GM12878 (cell line): Measurements from ENCODE around the gene LYL1. TPM values are rescaled to one million over a fixed set of nuclear protein-coding genes. Genes with fewer than 3 reads are reported as not detected.

Experiments
- ATAC-seq: fragments of 200-7000 bp; cut with Tn5 transposase; 3 replicates; pipeline ENCODE4 v1.9.1; 2020; ENCODE audit warnings: mild to moderate bottlenecking, moderate library complexity
- BruUV-seq: library from RNA; stranded (reverse); fragments of 400-500 nt; replicated peaks from 2 replicates; lab custom pipeline; 2021; lab: Mats Ljungman, UMichigan
- CTCF ChIA-PET: fragments of 300-600 bp; sonication (Branson Sonifier 250); formaldehyde crosslinking; extraction: SDS; loops from one replicate; lab custom pipeline; 2021; ENCODE audit warnings: inconsistent platforms; lab: Yijun Ruan, JAX
- POLR2A ChIA-PET: fragments of 350-600 bp; formaldehyde crosslinking; extraction: SDS; loops from one replicate; lab custom pipeline; 2021; ENCODE audit warnings: inconsistent platforms; lab: Charles Lee
- RAD21 ChIA-PET: fragments of 300-600 bp; sonication (Branson Sonifier 250); formaldehyde crosslinking; loops from one replicate; lab custom pipeline; 2023; ENCODE audit warnings: antibody characterized with exemption; ENCODE audit not compliant: unreplicated experiment; lab: Charles Lee
- SMC1A ChIA-PET: fragments of 300-600 bp; sonication (Branson Sonifier 250); formaldehyde crosslinking; loops from one replicate; lab custom pipeline; 2023; ENCODE audit not compliant: unreplicated experiment, uncharacterized antibody; lab: Charles Lee
- DNase-seq: peaks from one replicate; pipeline ENCODE4 v3.0.0-alpha.2; 2011; ENCODE audit warnings: low read depth, low spot score
- FAIRE-seq: peaks from 3 replicates; lab custom pipeline; 2011; peaks lifted over from hg19 to GRCh38; lab: Jason Lieb, UNC
- H2AFZ ChIP-seq: 2 replicates; pipeline ENCODE4 v1.6.0; 2011; ENCODE audit warnings: low read depth, low read length, control low read depth; ENCODE audit not compliant: control insufficient read depth
- H3K27ac ChIP-seq: 2 replicates; pipeline ENCODE4 v1.5.1; 2011; ENCODE audit warnings: control low read depth; ENCODE audit not compliant: control insufficient read depth, insufficient read depth
- H3K27me3 ChIP-seq, 2 experiments: replicated peaks in 1 of 2; 2 replicates each; pipeline versions ENCODE4 v1.6.0 to v1.6.1; 2011; ENCODE audit warnings: low read length in 1 of 2; ENCODE audit not compliant: control insufficient read depth in 2 of 2, insufficient read depth in 2 of 2
- H3K36me3 ChIP-seq, 2 experiments: 2 replicates each; pipeline ENCODE4 v1.5.1; 2011; ENCODE audit warnings: low read length in 1 of 2; ENCODE audit not compliant: control insufficient read depth in 2 of 2, insufficient read depth in 2 of 2
- H3K4me1 ChIP-seq: 2 replicates; pipeline ENCODE4 v1.6.1; 2011; ENCODE audit warnings: mild to moderate bottlenecking, low read length, moderate library complexity, mixed read lengths; ENCODE audit not compliant: control insufficient read depth, insufficient read depth
- H3K4me2 ChIP-seq: 2 replicates; pipeline ENCODE4 v1.6.0; 2011; ENCODE audit warnings: control low read depth; ENCODE audit not compliant: control insufficient read depth, insufficient read depth
- H3K4me3 ChIP-seq: fragments of 200-600 bp; sonication (generic); 2 replicates; pipeline ENCODE4 v1.5.1; 2016
- H3K79me2 ChIP-seq: 2 replicates; pipeline ENCODE4 v1.6.0; 2011; ENCODE audit warnings: low read length; ENCODE audit not compliant: control insufficient read depth, insufficient read depth
- H3K9ac ChIP-seq: 2 replicates; pipeline ENCODE4 v1.8.0; 2011; ENCODE audit warnings: low read length, control low read depth, mixed read lengths; ENCODE audit not compliant: control insufficient read depth, insufficient read depth
- H3K9me3 ChIP-seq: replicated peaks from 3 replicates; pipeline ENCODE4 v1.5.1; 2011; ENCODE audit warnings: mild to moderate bottlenecking, low read length; ENCODE audit not compliant: control insufficient read depth, insufficient read depth
- H4K20me1 ChIP-seq: 2 replicates; pipeline ENCODE4 v1.6.0; 2011; ENCODE audit not compliant: control insufficient read depth, insufficient read depth
- DPF2 ChIP-seq: fragments of 450-650 bp; IDR thresholded peaks from 2 replicates; pipeline ENCODE4 v1.6.1; 2017; ENCODE audit warnings: mild to moderate bottlenecking
- GABPA ChIP-seq: IDR thresholded peaks from 2 replicates; pipeline ENCODE4 v1.6.1; 2014; ENCODE audit warnings: antibody characterized with exemption, low read depth, mild to moderate bottlenecking, inconsistent platforms
- HDGF ChIP-seq: fragments of 450-650 bp; IDR thresholded peaks from 2 replicates; pipeline ENCODE4 v1.6.1; 2016; ENCODE audit warnings: antibody characterized with exemption
- LARP7 ChIP-seq: fragments of 450-650 bp; IDR thresholded peaks from 2 replicates; pipeline ENCODE4 v1.6.1; 2017; ENCODE audit warnings: mild to moderate bottlenecking
- MXI1 ChIP-seq: fragments of 150-350 bp; IDR thresholded peaks from 2 replicates; pipeline ENCODE4 v1.6.1; 2011; ENCODE audit warnings: low read depth, mild to moderate bottlenecking, inconsistent platforms, low read length, improper control_type of control experiment
- NFXL1 ChIP-seq: fragments of 450-650 bp; IDR thresholded peaks from 2 replicates; pipeline ENCODE4 v1.6.1; 2017; ENCODE audit warnings: antibody characterized with exemption, mild to moderate bottlenecking, borderline replicate concordance
- NR2C2 ChIP-seq: IDR thresholded peaks from 2 replicates; pipeline ENCODE4 v1.6.1; 2011; ENCODE audit warnings: borderline replicate concordance, low read depth; ENCODE audit not compliant: control insufficient read depth, insufficient read length
- POLR2AphosphoS5 ChIP-seq: IDR thresholded peaks from 2 replicates; pipeline ENCODE4 v1.6.1; 2011; ENCODE audit warnings: mild to moderate bottlenecking, low read length, inconsistent platforms
- RUNX3 ChIP-seq: IDR thresholded peaks from 2 replicates; pipeline ENCODE4 v1.6.1; 2012; ENCODE audit warnings: low read length, inconsistent platforms
- SUPT20H ChIP-seq: IDR thresholded peaks from 2 replicates; pipeline ENCODE4 v1.6.1; 2011; ENCODE audit warnings: low read depth, mild to moderate bottlenecking, low read length, moderate library complexity, borderline replicate concordance; ENCODE audit not compliant: control insufficient read depth
- TBL1XR1 ChIP-seq: IDR thresholded peaks from 2 replicates; pipeline ENCODE4 v1.6.1; 2012; ENCODE audit warnings: low read depth, low read length, improper control_type of control experiment
- TCF7 ChIP-seq: IDR thresholded peaks from 2 replicates; pipeline ENCODE4 v1.6.1; 2014; ENCODE audit warnings: antibody characterized with exemption, borderline replicate concordance
- WGBS: methylation state at CpG from one replicate; pipeline ENCODE4 v1.1.6; 2016; ENCODE audit warnings: low lambda C conversion rate; ENCODE audit not compliant: insufficient replicate concordance, insufficient coverage; ENCODE audit errors: missing lambda C conversion rate; 5-methylcytosine and 5-hydroxymethylcytosine counted together
- in situ Hi-C: fragments of 300-500 bp; cut with MboI; formaldehyde crosslinking; loops from 9 replicates; pipeline ENCODE4 v1.14.3; 2018; ENCODE audit warnings: mixed read lengths
- intact Hi-C: fragments of 100-400 bp; cut with micrococcal nuclease; formaldehyde crosslinking; loops from one replicate; pipeline ENCODE4 v1.14.2; 2022; ENCODE audit not compliant: unreplicated experiment
- polyA plus RNA-seq, 11 experiments: library from polyadenylated mRNA; depleted of rRNA in 4 of 11; unstranded in 6 of 11; stranded (reverse) in 5 of 11; fragments of >200 nt; fragmentation: Nextera tagmentation in 4 of 11; fragmentation: Illumina TruSeq in 1 of 11; extraction: Ambion mirVana in 4 of 11; extraction: Trizol in 1 of 11; gene quantifications; 1 replicate in 1 of 11; 2 replicates in 10 of 11; pipeline versions ENCODE4 v1.2.1 to v1.2.3, GENCODE V29; 2011 to 2016; ENCODE audit warnings: inconsistent platforms in 2 of 11, missing spikeins in 2 of 11, low read depth in 1 of 11
- total RNA-seq, 4 experiments: library from RNA; depleted of rRNA in 3 of 4; stranded (reverse); fragments of >200 nt in 3 of 4; fragmentation: Illumina TruSeq in 1 of 4; extraction: Trizol in 1 of 4; gene quantifications; 2 replicates each; pipeline versions ENCODE4 v1.2.1 to v1.2.3, GENCODE V29; 2013 to 2021
- TF ChIP-seq, protein P1 (sequence below): IDR thresholded peaks from 2 replicates; pipeline ENCODE4 v1.6.1; 2012; ENCODE audit warnings: improper control_type of control experiment, low read depth, low read length; ENCODE audit not compliant: insufficient replicate concordance
- TF ChIP-seq, protein P2 (sequence below): fragments of 450-650 bp; IDR thresholded peaks from 2 replicates; pipeline ENCODE4 v1.6.1; 2018; ENCODE audit warnings: borderline replicate concordance, mild to moderate bottlenecking; ENCODE audit not compliant: partially characterized antibody

LYL1 gene
- total and polyA plus RNA-seq, 10 of the 15 experiments (the other 5 are each of a cell fraction or from before 2014, with no cell fraction given): 0.10 to 34.8 (median 4.4) TPM

DNA sequence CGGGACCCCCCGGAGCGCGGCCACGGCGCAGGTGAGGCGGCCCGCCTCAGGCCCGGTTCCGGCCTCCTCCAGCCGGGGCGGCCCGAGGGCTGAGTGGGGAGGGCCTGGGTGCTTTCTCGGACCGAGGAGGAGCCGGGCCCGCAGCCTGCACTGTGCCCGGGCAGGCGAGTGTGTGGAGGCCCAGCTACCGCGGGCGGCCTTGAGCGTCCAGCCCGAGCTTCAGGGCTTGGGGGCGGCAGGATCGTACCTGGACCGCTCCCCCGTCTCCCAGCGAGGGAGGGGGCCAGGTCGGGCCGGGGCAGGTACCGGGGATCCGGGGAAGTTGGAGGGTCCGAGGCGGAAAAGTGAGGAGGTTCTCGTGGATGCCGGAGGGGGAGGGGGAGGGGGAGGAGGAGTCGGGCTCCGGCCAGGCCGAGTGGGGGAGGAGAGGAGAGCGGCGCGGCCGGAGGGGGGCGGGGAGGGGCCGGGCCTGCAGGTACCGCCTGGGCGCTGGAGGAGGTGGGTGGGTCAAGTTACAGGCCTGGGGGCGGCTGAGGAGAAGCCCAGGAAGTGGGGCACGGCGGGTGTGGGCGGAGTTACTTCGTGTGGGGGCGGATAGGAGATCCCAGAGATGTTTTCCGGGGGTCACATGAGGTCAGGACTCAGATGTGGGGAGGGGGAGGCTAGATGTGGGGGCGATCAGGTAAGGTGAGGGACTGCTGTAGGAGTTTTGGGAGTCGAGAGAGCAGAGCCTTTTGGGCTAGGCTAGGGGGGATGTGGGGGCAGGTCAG lies 16.0 kb upstream of the LYL1 start:
- in situ Hi-C loops (no loop called here), intact Hi-C loops (loop anchor here (2.0 to 5.0 kb wide), 2 partner anchors 32 to 144 kb away; partner anchors contain the start of genes IER2 and STX10)
- H3K27ac ChIP-seq: peak overlapping the region; percentile 75
- H3K9me3 ChIP-seq: no peaks in the 10 kb centered on the region
- H3K4me2 ChIP-seq: peak overlapping the region; percentile 90
- WGBS: under 1% methylated on average over 34 of the region's 57 CpGs
- H3K9ac ChIP-seq: peak overlapping the region; percentile 67
- DNase-seq (no peak), FAIRE-seq (no peak), ATAC-seq (peak; percentile 8)
- peaks cover 36% of the 10 kb centered on the region for H3K4me1 ChIP-seq
- peaks cover 65% of the 10 kb centered on the region for H3K79me2 ChIP-seq
- H3K36me3 ChIP-seq: peaks cover 2 to 7% of the 10 kb centered on the region in 2 experiments; a peak in 3 of 4 replicates
- H4K20me1 ChIP-seq: peaks cover 10% of the 10 kb centered on the region
- POLR2A ChIA-PET: interaction anchor here (0.6 to 3.8 kb wide), 12 partner anchors 13 to 1779 kb away, joined by 3 to 28 read pairs (median 4); partner anchors contain the start of genes IER2 and STX10
- peak overlapping the region; percentile 92 for H3K4me3 ChIP-seq
- RAD21 ChIA-PET: interaction anchor here (1.0 to 2.2 kb wide), 6 partner anchors 13 to 42 kb away, joined by 4 to 10 read pairs (median 5); partner anchors contain the start of genes IER2 and STX10
- H2AFZ ChIP-seq: no peak overlapping the region
- H3K27me3 ChIP-seq: no peaks in the 10 kb centered on the region
- BruUV-seq: no TSS peak
- CTCF ChIA-PET: interaction anchor here (1.0 to 3.0 kb wide), 12 partner anchors 13 to 141 kb away, joined by 3 to 13 read pairs (median 4); no protein-coding TSS in a partner anchor
- SMC1A ChIA-PET: interaction anchor here (1.2 to 1.8 kb wide), 7 partner anchors 14 to 143 kb away, joined by 3 to 7 read pairs (median 6); partner anchors contain the start of genes IER2 and STX10
- TF ChIP-seq LARP7: peak; percentile 29; the same call in 1 of the 2 replicates
- TF ChIP-seq TCF7: no peak
- no peak for TF ChIP-seq HDGF
- TF ChIP-seq RUNX3: 0 out of 2 replicates have a peak, but pooled peaks have one; percentile 23
- TF ChIP-seq, protein P1, sequence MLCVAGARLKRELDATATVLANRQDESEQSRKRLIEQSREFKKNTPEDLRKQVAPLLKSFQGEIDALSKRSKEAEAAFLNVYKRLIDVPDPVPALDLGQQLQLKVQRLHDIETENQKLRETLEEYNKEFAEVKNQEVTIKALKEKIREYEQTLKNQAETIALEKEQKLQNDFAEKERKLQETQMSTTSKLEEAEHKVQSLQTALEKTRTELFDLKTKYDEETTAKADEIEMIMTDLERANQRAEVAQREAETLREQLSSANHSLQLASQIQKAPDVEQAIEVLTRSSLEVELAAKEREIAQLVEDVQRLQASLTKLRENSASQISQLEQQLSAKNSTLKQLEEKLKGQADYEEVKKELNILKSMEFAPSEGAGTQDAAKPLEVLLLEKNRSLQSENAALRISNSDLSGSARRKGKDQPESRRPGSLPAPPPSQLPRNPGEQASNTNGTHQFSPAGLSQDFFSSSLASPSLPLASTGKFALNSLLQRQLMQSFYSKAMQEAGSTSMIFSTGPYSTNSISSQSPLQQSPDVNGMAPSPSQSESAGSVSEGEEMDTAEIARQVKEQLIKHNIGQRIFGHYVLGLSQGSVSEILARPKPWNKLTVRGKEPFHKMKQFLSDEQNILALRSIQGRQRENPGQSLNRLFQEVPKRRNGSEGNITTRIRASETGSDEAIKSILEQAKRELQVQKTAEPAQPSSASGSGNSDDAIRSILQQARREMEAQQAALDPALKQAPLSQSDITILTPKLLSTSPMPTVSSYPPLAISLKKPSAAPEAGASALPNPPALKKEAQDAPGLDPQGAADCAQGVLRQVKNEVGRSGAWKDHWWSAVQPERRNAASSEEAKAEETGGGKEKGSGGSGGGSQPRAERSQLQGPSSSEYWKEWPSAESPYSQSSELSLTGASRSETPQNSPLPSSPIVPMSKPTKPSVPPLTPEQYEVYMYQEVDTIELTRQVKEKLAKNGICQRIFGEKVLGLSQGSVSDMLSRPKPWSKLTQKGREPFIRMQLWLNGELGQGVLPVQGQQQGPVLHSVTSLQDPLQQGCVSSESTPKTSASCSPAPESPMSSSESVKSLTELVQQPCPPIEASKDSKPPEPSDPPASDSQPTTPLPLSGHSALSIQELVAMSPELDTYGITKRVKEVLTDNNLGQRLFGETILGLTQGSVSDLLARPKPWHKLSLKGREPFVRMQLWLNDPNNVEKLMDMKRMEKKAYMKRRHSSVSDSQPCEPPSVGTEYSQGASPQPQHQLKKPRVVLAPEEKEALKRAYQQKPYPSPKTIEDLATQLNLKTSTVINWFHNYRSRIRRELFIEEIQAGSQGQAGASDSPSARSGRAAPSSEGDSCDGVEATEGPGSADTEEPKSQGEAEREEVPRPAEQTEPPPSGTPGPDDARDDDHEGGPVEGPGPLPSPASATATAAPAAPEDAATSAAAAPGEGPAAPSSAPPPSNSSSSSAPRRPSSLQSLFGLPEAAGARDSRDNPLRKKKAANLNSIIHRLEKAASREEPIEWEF: no peak
- 0 out of 2 replicates have a peak, but pooled peaks have one; percentile 22 for TF ChIP-seq MXI1
- peak; percentile 12; the same call in 1 of the 2 replicates for TF ChIP-seq TBL1XR1
- TF ChIP-seq, protein P2, sequence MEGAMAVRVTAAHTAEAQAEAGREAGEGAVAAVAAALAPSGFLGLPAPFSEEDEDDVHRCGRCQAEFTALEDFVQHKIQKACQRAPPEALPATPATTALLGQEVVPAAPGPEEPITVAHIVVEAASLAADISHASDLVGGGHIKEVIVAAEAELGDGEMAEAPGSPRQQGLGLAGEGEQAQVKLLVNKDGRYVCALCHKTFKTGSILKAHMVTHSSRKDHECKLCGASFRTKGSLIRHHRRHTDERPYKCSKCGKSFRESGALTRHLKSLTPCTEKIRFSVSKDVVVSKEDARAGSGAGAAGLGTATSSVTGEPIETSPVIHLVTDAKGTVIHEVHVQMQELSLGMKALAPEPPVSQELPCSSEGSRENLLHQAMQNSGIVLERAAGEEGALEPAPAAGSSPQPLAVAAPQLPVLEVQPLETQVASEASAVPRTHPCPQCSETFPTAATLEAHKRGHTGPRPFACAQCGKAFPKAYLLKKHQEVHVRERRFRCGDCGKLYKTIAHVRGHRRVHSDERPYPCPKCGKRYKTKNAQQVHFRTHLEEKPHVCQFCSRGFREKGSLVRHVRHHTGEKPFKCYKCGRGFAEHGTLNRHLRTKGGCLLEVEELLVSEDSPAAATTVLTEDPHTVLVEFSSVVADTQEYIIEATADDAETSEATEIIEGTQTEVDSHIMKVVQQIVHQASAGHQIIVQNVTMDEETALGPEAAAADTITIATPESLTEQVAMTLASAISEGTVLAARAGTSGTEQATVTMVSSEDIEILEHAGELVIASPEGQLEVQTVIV: no peak
- TF ChIP-seq POLR2AphosphoS5: no peak
- TF ChIP-seq SUPT20H: no peak
- no peak for TF ChIP-seq NR2C2
- no peak for TF ChIP-seq DPF2
- no peak for TF ChIP-seq NFXL1
- TF ChIP-seq GABPA: no peak
